Adrenal gland (tissue), 12 donors: Measurements from ENCODE around the gene DNAH3. TPM values are rescaled to one million over a fixed set of nuclear protein-coding genes. Genes with fewer than 3 reads are reported as not detected.

Experiments used
- DNase-seq, 7 donors: peaks; one replicate each; pipeline ENCODE4 v3.0.0-alpha.2; 2019 to 2020
- H3K27ac ChIP-seq, 5 donors: fragments of 200-600 bp; sonication (generic) in 4 of 5; 1 replicate in 3 of 5; 2 replicates in 2 of 5; pipeline versions ENCODE4 v1.5.1 to v1.8.0; 2016 to 2020; ENCODE audit warnings: mild to moderate bottlenecking in 1 of 5
- H3K27me3 ChIP-seq: fragments of 200-600 bp; 2 replicates; pipeline ENCODE4 v1.8.0; 2021
- H3K36me3 ChIP-seq, 2 donors: fragments of 200-600 bp; replicated peaks in 1 of 2; 1 replicate in 1 of 2; 2 replicates in 1 of 2; pipeline versions ENCODE4 v1.5.1 to v1.8.0; 2018 to 2022
- H3K4me1 ChIP-seq, 2 donors: fragments of 200-600 bp; replicated peaks in 1 of 2; 1 replicate in 1 of 2; 2 replicates in 1 of 2; pipeline versions ENCODE4 v1.5.1 to v1.8.0; 2018 to 2021
- H3K4me3 ChIP-seq, 4 donors: fragments of 200-600 bp; sonication (generic) in 3 of 4; one replicate each; pipeline ENCODE4 v1.5.1; 2016 to 2018
- H3K9me3 ChIP-seq, 3 donors: fragments of 200-600 bp; sonication (generic) in 1 of 3; replicated peaks in 1 of 3; 1 replicate in 2 of 3; 2 replicates in 1 of 3; pipeline versions ENCODE4 v1.5.1 to v1.8.0; 2016 to 2021
- POLR2A ChIP-seq, 2 donors: fragments of 450-650 bp; IDR thresholded peaks; one replicate each; pipeline ENCODE4 v1.6.1; 2017; ENCODE audit warnings: antibody characterized with exemption in 2 of 2, mild to moderate bottlenecking in 2 of 2, moderate library complexity in 1 of 2
- WGBS, 4 donors: extraction: QIAGEN DNeasy Blood & Tissue Kit in 2 of 4; methylation state at CpG; one replicate each; pipeline versions ENCODE4 v1.1.5 to v1.1.7; 2013 to 2017; 5-methylcytosine and 5-hydroxymethylcytosine counted together
- intact Hi-C, 2 donors: fragments of 100-400 bp; cut with DNase I; formaldehyde crosslinking; loops; one replicate each; pipeline versions ENCODE4 v1.14.1 to v1.15.0; 2022 to 2023
- polyA plus RNA-seq, 3 donors: library from polyadenylated mRNA; stranded (reverse); fragments of 200-250 nt in 2 of 3; fragments of 350-450 nt in 1 of 3; fragmentation: Illumina TruSeq in 1 of 3; extraction: RNeasy Lipid Tissue Mini Kit (QIAGEN cat#74804) in 1 of 3; gene quantifications; one replicate each; pipeline ENCODE4 v1.2.3, GENCODE V29; 2013 to 2014
- total RNA-seq, 9 donors: library from RNA; depleted of rRNA in 4 of 9; stranded (reverse); fragments of >200 nt in 4 of 9; fragments of 120-200 nt in 1 of 9; fragmentation: NEBNext Ultra II Directional in 1 of 9; extraction: Animal tissue kit (Norgen Biotek cat#: 25700) in 1 of 9; gene quantifications; one replicate each; pipeline versions ENCODE4 v1.1.0 to v1.2.4, GENCODE V29; 2013 to 2023
- TF ChIP-seq, protein P1 (sequence below), 6 experiments: fragments of 450-650 bp in 4 of 6; fragments of 200-600 bp in 2 of 6; sonication (generic) in 1 of 6; IDR thresholded peaks; 1 replicate in 5 of 6; 2 replicates in 1 of 6; pipeline versions ENCODE4 v1.5.1 to v1.8.0; 2016 to 2021; ENCODE audit warnings: antibody characterized with exemption in 6 of 6, mild to moderate bottlenecking in 2 of 6, moderate library complexity in 1 of 6
- donor health status: healthy with polysubstance abuse.
- donor health status: Bipolar disorder and iron deficiency.
- donor health status: DM: yes; HTN: yes; CAD: no.
- donor health status: DM: no; HTN: no; CAD: no.
- donor health status: DM: no; HTN: no; CAD: no.
- donor health status: DM: yes; HTN: yes; CAD: no.

Gene DNAH3
- total and polyA plus RNA-seq, 12 donors: 0.06 to 0.40 (median 0.20) TPM; not detected in 6

DNA sequence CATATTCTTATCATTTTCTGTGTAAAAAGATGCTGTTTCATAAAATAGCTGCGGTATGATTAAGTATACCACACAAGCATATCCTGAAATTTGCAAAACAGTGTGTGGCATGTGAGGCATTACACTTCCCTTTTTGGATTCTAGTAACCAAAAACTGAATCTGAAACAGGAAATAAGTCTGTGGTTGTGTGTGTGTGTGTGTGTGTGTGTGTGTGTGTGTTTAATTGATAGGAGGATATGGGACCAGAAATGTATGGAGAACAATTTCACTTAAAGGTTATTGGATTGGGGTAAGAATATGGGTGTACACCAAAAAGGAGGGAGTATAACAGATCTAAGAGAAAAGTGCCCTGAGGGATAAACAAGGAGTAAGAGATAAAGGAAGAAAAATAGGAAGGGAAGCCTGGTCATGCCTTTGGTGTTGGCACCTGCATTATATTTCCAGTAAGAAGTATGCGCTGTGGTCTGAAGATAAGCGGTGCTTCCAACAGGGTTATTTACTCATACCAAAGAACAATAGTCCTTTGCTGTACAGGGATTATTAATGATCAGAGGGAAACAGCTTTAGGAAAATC lies 246.1 kb downstream of the DNAH3 start:
- 35 to 55% (median 47%) methylated on average over 3 of the region's 3 CpGs for WGBS, 4 donors
- H3K4me1 ChIP-seq: peaks cover 37 to 71% of the 10 kb centered on the region in 2 donors
- TF ChIP-seq, protein P1, sequence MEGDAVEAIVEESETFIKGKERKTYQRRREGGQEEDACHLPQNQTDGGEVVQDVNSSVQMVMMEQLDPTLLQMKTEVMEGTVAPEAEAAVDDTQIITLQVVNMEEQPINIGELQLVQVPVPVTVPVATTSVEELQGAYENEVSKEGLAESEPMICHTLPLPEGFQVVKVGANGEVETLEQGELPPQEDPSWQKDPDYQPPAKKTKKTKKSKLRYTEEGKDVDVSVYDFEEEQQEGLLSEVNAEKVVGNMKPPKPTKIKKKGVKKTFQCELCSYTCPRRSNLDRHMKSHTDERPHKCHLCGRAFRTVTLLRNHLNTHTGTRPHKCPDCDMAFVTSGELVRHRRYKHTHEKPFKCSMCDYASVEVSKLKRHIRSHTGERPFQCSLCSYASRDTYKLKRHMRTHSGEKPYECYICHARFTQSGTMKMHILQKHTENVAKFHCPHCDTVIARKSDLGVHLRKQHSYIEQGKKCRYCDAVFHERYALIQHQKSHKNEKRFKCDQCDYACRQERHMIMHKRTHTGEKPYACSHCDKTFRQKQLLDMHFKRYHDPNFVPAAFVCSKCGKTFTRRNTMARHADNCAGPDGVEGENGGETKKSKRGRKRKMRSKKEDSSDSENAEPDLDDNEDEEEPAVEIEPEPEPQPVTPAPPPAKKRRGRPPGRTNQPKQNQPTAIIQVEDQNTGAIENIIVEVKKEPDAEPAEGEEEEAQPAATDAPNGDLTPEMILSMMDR (IDR thresholded peaks at IDR 0.05): peak in 1 of 6 experiments; percentile 12
- no peak for TF ChIP-seq POLR2A (IDR thresholded peaks at IDR 0.05)
- H3K4me3 ChIP-seq: no peak overlapping the region
- H3K27me3 ChIP-seq: no peaks in the 10 kb centered on the region
- DNase-seq: peak in 3 of 7 donors; percentile 9 to 50 (median 32)
- no peaks in the 10 kb centered on the region for H3K9me3 ChIP-seq
- peaks cover 0 to 4% of the 10 kb centered on the region in 2 donors for H3K36me3 ChIP-seq
- H3K27ac ChIP-seq: peak overlapping the region in 4 of 5 donors; percentile 7 to 99 (median 64)
- intact Hi-C loops: no loop called here

DNA sequence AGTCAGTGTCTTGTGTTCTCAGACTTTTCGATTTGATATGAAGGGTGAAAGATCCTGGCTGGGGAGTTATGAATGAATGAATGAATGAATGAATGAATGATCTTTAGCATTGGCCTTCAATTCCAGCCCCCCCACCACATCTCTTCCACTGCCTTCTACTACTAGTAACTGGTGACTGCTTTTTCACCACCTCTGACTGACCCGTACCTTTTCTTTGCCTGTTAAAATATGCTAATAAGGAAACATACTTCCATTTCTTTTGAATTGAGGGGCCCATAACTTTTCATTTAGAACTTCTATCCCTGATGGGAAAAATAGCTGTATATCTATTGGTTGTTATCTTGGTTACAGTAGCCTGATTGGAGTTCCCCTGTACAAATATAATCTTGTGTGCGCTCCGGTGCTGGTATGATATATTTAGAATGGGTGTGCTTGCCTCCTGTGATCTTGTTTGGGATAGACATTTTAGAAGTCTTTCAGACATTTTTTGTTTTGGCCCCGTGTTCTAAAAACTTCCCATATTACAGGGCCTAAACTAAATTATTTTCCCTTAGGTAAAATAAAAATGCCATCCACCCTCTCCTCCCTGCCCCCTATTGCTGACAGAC lies 246.6 kb downstream of the DNAH3 start:
- no peaks in the 10 kb centered on the region for H3K27me3 ChIP-seq
- peaks cover 0 to 4% of the 10 kb centered on the region in 2 donors for H3K36me3 ChIP-seq
- peaks cover 37 to 73% of the 10 kb centered on the region in 2 donors for H3K4me1 ChIP-seq
- 50 to 65% (median 58%) methylated on average over 5 of the region's 5 CpGs for WGBS, 4 donors
- H3K4me3 ChIP-seq: no peak overlapping the region
- no peak for TF ChIP-seq POLR2A (IDR thresholded peaks at IDR 0.05)
- TF ChIP-seq, protein P1 (IDR thresholded peaks at IDR 0.05): peak in 1 of 6 experiments; percentile 3
- H3K27ac ChIP-seq: peak overlapping the region in 4 of 5 donors; percentile 7 to 99 (median 58)
- intact Hi-C loops: no loop called here
- H3K9me3 ChIP-seq: no peaks in the 10 kb centered on the region
- DNase-seq: no peak

DNA sequence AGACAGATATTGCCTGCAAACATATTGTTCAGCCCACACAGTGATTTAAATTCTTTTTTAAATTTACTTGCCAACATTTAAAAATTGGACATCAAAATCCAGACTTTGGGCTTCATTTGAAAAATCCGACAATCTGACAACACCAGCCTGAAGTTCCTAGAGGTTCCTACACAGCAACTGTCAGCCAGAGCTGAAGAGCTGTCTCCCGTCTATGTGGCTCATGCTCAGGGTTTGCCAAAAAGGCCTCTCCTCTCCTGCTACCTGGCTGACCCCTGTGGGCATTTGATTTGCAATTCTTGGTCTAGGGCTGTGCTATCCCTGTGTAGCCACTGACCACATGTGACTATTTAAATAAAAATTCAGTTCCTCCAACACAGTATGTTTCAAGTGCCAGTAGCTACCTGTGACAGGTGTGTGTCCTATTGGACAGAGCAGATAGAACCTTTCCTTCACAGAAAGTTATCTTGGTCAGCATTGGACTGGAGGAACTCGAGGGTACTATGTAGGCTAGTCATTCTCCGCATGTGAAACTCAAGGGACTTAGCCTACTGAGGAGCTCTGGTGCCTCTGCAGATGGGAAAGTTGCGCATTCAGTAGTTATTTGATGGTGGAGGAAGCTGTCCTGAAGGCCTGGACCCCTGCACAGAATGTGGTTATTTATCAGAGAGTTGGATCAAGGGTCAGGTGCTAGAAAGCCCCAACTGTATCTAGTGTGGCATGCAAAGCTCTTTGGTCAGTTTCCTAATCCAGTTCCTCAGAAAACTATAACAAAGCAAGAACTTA lies 247.3 kb downstream of the DNAH3 start:
- H3K9me3 ChIP-seq: no peaks in the 10 kb centered on the region
- DNase-seq: no peak
- H3K4me1 ChIP-seq: peaks cover 40 to 75% of the 10 kb centered on the region in 2 donors
- no peaks in the 10 kb centered on the region for H3K27me3 ChIP-seq
- WGBS, 4 donors: 79 to 90% (median 86%) methylated on average over 4 to 5 of the region's 5 CpGs
- peak overlapping the region in 2 of 5 donors; percentile 86 to 99 for H3K27ac ChIP-seq
- peaks cover 0 to 4% of the 10 kb centered on the region in 2 donors for H3K36me3 ChIP-seq
- intact Hi-C loops: no loop called here
- no peak overlapping the region for H3K4me3 ChIP-seq
- no peak for TF ChIP-seq POLR2A (IDR thresholded peaks at IDR 0.05)
- TF ChIP-seq, protein P1 (IDR thresholded peaks at IDR 0.05): no peak

DNA sequence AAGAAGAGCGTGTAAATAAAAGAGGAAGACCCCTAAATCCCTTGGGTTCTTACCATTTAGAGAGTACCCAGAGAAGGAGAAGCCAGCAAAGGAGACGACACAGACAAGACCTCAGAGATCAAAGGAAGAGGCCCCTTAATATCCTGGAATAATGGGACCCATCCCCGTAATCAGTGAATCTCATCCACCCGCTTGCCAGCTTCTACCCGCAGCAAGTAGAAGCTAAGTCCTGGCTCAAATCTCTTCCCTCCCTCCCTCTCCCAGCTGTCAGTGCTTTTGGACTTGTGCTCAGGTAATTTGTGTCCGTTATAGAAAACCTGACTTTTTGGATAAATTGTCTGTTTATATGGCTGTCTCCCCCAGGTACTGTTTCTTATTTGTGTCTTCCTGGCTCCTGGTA lies 248.2 kb downstream of the DNAH3 start:
- Histone ChIP-seq H3K9me3 (no peaks in the 10 kb centered on the region), H3K4me3 (no peak overlapping the region), H3K27ac (peak overlapping the region in 3 of 5 donors; percentile 86 to 99 (median 88)), H3K27me3 (no peaks in the 10 kb centered on the region), H3K36me3 (peaks cover 0 to 4% of the 10 kb centered on the region in 2 donors), H3K4me1 (peaks cover 48 to 75% of the 10 kb centered on the region in 2 donors)
- WGBS, 4 donors: 92 to 95% (median 94%) methylated on average over 6 of the region's 6 CpGs
- TF ChIP-seq POLR2A (IDR thresholded peaks at IDR 0.05): no peak
- TF ChIP-seq, protein P1 (IDR thresholded peaks at IDR 0.05): no peak
- DNase-seq: no peak
- intact Hi-C loops: no loop called here
